HEK293 (cell line): ENCODE measurements around the gene ZNF236.

Experiments
- CTCF ChIA-PET: fragments of 350-600 bp; formaldehyde crosslinking; extraction: SDS; loops from one replicate; lab custom pipeline; 2021; ENCODE audit warnings: antibody characterized with exemption; lab: Yijun Ruan, JAX
- POLR2A ChIA-PET: fragments of 300-600 bp; formaldehyde crosslinking; extraction: SDS; loops from one replicate; lab custom pipeline; 2020; ENCODE audit warnings: antibody characterized with exemption, inconsistent platforms; lab: Yijun Ruan, JAX
- H3K27ac ChIP-seq: fragments of 200-500 bp; sonication (Bioruptor generic); 2 replicates; pipeline ENCODE4 v1.5.1; 2014; ENCODE audit warnings: low read depth, low read length, control low read depth, inconsistent platforms; ENCODE audit errors: extremely low read depth
- H3K36me3 ChIP-seq, 2 experiments: fragments of 200-500 bp in 1 of 2; sonication (Bioruptor generic) in 1 of 2; 1 replicate in 1 of 2; 2 replicates in 1 of 2; pipeline ENCODE4 v1.5.1; 2014 to 2017; ENCODE audit warnings: inconsistent platforms in 2 of 2, low read length in 2 of 2; ENCODE audit not compliant: control insufficient read depth in 2 of 2, insufficient read depth in 1 of 2
- H3K4me1 ChIP-seq: fragments of 200-500 bp; sonication (Bioruptor generic); 2 replicates; pipeline ENCODE4 v1.5.1; 2014; ENCODE audit warnings: mild to moderate bottlenecking, low read length, inconsistent platforms; ENCODE audit not compliant: control insufficient read depth, insufficient read depth
- H3K4me3 ChIP-seq: 2 replicates; pipeline ENCODE4 v1.5.1; 2011; ENCODE audit warnings: low read depth, mild to moderate bottlenecking, control low read depth, low read length, moderate library complexity
- H3K9me3 ChIP-seq: fragments of 200-500 bp; sonication (Bioruptor generic); 2 replicates; pipeline ENCODE4 v1.5.1; 2014; ENCODE audit warnings: low read depth, low read length, inconsistent platforms; ENCODE audit not compliant: control insufficient read depth, insufficient read depth
- AEBP2 ChIP-seq: fragments of 450-650 bp; formaldehyde crosslinking; IDR thresholded peaks from 2 replicates; pipeline ENCODE4 v1.5.1; 2016; ENCODE audit warnings: missing biosample characterization, missing genetic modification characterization, borderline replicate concordance
- EGR2 ChIP-seq: fragments of 450-650 bp; formaldehyde crosslinking; IDR thresholded peaks from 2 replicates; pipeline ENCODE4 v1.5.1; 2016; ENCODE audit warnings: low read depth, missing biosample characterization, missing genetic modification characterization
- GFI1B ChIP-seq: fragments of 450-650 bp; formaldehyde crosslinking; IDR thresholded peaks from 2 replicates; pipeline ENCODE4 v1.5.1; 2016; ENCODE audit warnings: missing biosample characterization, missing genetic modification characterization
- KLF9 ChIP-seq: fragments of 450-650 bp; formaldehyde crosslinking; IDR thresholded peaks from 2 replicates; pipeline ENCODE4 v1.5.1; 2016; ENCODE audit warnings: missing biosample characterization, missing genetic modification characterization, low read depth
- PATZ1 ChIP-seq: fragments of 450-650 bp; formaldehyde crosslinking; IDR thresholded peaks from 2 replicates; pipeline ENCODE4 v1.5.1; 2016; ENCODE audit warnings: missing biosample characterization, missing genetic modification characterization
- PRDM4 ChIP-seq: fragments of 450-650 bp; formaldehyde crosslinking; IDR thresholded peaks from 2 replicates; pipeline ENCODE4 v1.5.1; 2017; ENCODE audit warnings: missing biosample characterization, missing genetic modification characterization
- TRIM28 ChIP-seq: IDR thresholded peaks from 2 replicates; pipeline ENCODE4 v1.6.1; 2011; ENCODE audit warnings: low read length, control low read depth, borderline replicate concordance
- ZFP69B ChIP-seq: fragments of 450-650 bp; formaldehyde crosslinking; IDR thresholded peaks from 2 replicates; pipeline ENCODE4 v1.5.1; 2016; ENCODE audit warnings: missing biosample characterization, missing genetic modification characterization
- ZNF146 ChIP-seq: fragments of 450-650 bp; formaldehyde crosslinking; IDR thresholded peaks from 2 replicates; pipeline ENCODE4 v1.5.1; 2016; ENCODE audit warnings: missing biosample characterization, missing genetic modification characterization
- ZNF202 ChIP-seq: fragments of 450-650 bp; formaldehyde crosslinking; IDR thresholded peaks from 2 replicates; pipeline ENCODE4 v1.5.1; 2016; ENCODE audit warnings: missing biosample characterization, missing genetic modification characterization, borderline replicate concordance
- ZNF423 ChIP-seq: fragments of 450-650 bp; formaldehyde crosslinking; IDR thresholded peaks from 2 replicates; pipeline ENCODE4 v1.5.1; 2016; ENCODE audit warnings: missing biosample characterization, missing genetic modification characterization
- ZNF501 ChIP-seq: fragments of 450-650 bp; formaldehyde crosslinking; IDR thresholded peaks from 2 replicates; pipeline ENCODE4 v1.5.1; 2016; ENCODE audit warnings: missing biosample characterization, missing genetic modification characterization
- ZNF513 ChIP-seq: fragments of 450-650 bp; IDR thresholded peaks from 2 replicates; pipeline ENCODE4 v1.5.1; 2018; ENCODE audit warnings: missing biosample characterization, missing genetic modification characterization
- ZNF610 ChIP-seq: fragments of 450-650 bp; formaldehyde crosslinking; IDR thresholded peaks from 2 replicates; pipeline ENCODE4 v1.5.1; 2016; ENCODE audit warnings: missing biosample characterization, missing genetic modification characterization, borderline replicate concordance
- ZNF626 ChIP-seq: fragments of 450-650 bp; sonication (Bioruptor Pico); formaldehyde crosslinking; IDR thresholded peaks from 2 replicates; pipeline ENCODE4 v1.5.1; 2018; ENCODE audit warnings: missing biosample characterization, missing genetic modification characterization, inconsistent platforms

Gene ZNF236

GRCh38 chr18:76935722-76936337 is 113.5 kb downstream of the ZNF236 start:
- no peaks in the 10 kb centered on the region for H3K4me1 ChIP-seq
- ChIA-PET POLR2A (no interaction called here), CTCF (interaction anchor here (0.8 to 4.6 kb wide), 3 partner anchors 13 to 48 kb away, joined by 3 to 38 read pairs (median 3); no protein-coding TSS in a partner anchor)
- peaks cover 13 to 65% of the 10 kb centered on the region in 2 experiments for H3K36me3 ChIP-seq
- TF ChIP-seq ZNF501 (tag by site-specific recombination) (no peak), TRIM28 (no peak), ZNF513 (tag by site-specific recombination) (no peak), ZFP69B (tag by site-specific recombination) (no peak), ZNF610 (tag by site-specific recombination) (no peak), GFI1B (tag by site-specific recombination) (no peak), ZNF146 (tag by site-specific recombination) (no peak), ZNF202 (tag by site-specific recombination) (no peak), ZNF423 (tag by site-specific recombination) (no peak), PRDM4 (no peak), AEBP2 (no peak), KLF9 (tag by site-specific recombination) (no peak), ZNF626 (tag by site-specific recombination) (no peak)
- H3K4me3 ChIP-seq, result no peak overlapping the region
- no peaks in the 10 kb centered on the region for H3K9me3 ChIP-seq
- no peak overlapping the region for H3K27ac ChIP-seq

GRCh38 chr18:76936877-76937276 is 114.5 kb downstream of the ZNF236 start:
- CTCF ChIA-PET, result interaction anchor here (0.8 to 2.0 kb wide), 3 partner anchors 13 to 46 kb away, joined by 3 to 6 read pairs (median 3); no protein-coding TSS in a partner anchor

More at GRCh38 chr18:76936877-76937276, 114.5 kb downstream of the ZNF236 start:
- POLR2A ChIA-PET, result no interaction called here
- Histone ChIP-seq H3K4me3 (no peak overlapping the region), H3K4me1 (no peaks in the 10 kb centered on the region), H3K9me3 (no peaks in the 10 kb centered on the region), H3K27ac (no peak overlapping the region), H3K36me3 (peaks cover 13 to 65% of the 10 kb centered on the region in 2 experiments)
- TF ChIP-seq PATZ1 (tag by site-specific recombination), result no peak
- no peak for TF ChIP-seq EGR2 (tag by site-specific recombination)
